Lower leg skin (tissue), 3 donors: ENCODE measurements around the gene C21orf91.

Experiments
- POLR2A ChIP-seq, 2 donors: fragments of 450-650 bp; IDR thresholded peaks; one replicate each; pipeline ENCODE4 v1.6.1; 2016 to 2017; ENCODE audit warnings: antibody characterized with exemption in 2 of 2, mild to moderate bottlenecking in 1 of 2, moderate library complexity in 1 of 2
- TF ChIP-seq, protein P1 (sequence below), 3 donors: fragments of 450-650 bp; IDR thresholded peaks; one replicate each; pipeline ENCODE4 v1.5.1; 2016; ENCODE audit warnings: antibody characterized with exemption in 3 of 3, mild to moderate bottlenecking in 3 of 3, moderate library complexity in 2 of 3

DNA sequence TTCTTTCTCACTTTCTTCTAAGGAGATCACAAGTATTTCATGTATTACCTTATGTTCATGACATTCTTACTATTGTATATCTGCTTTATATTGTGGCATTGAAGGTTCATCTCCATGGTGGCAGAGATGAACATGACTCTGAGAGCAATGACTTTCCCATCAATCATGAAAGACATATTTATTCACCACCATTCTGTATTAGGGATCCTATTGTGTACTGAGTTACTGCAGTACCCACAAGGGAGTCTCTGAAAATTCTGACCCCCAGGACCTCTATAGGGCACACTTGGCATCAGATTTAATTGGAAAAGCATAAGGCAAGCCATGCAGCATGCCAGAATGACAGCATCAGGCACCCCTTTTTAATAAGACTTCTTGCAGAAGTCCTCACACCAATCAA is 21.9 kb upstream of the C21orf91 start:
- TF ChIP-seq, protein P1, sequence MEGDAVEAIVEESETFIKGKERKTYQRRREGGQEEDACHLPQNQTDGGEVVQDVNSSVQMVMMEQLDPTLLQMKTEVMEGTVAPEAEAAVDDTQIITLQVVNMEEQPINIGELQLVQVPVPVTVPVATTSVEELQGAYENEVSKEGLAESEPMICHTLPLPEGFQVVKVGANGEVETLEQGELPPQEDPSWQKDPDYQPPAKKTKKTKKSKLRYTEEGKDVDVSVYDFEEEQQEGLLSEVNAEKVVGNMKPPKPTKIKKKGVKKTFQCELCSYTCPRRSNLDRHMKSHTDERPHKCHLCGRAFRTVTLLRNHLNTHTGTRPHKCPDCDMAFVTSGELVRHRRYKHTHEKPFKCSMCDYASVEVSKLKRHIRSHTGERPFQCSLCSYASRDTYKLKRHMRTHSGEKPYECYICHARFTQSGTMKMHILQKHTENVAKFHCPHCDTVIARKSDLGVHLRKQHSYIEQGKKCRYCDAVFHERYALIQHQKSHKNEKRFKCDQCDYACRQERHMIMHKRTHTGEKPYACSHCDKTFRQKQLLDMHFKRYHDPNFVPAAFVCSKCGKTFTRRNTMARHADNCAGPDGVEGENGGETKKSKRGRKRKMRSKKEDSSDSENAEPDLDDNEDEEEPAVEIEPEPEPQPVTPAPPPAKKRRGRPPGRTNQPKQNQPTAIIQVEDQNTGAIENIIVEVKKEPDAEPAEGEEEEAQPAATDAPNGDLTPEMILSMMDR (IDR thresholded peaks at IDR 0.05): no peak
- TF ChIP-seq POLR2A (IDR thresholded peaks at IDR 0.05): no peak
